HepG2 (cell line): ENCODE data around the gene CCDC57. TPM values are rescaled to one million over a fixed set of nuclear protein-coding genes. Genes with fewer than 3 reads are reported as not detected.
A peak's percentile ranks its signal among the peaks of the same experiment; 100 is the strongest.

ENCODE experiments used
- ATAC-seq: fragments of 200-7000 bp; cut with Tn5 transposase; 3 replicates; pipeline ENCODE4 v1.9.1; 2020; ENCODE audit warnings: mild to moderate bottlenecking, moderate library complexity
- BruUV-seq: library from RNA; stranded (reverse); fragments of 400-500 nt; replicated peaks from 2 replicates; lab custom pipeline; 2021; lab: Mats Ljungman, UMichigan
- CTCF ChIA-PET: fragments of 300-600 bp; formaldehyde crosslinking; extraction: SDS; loops from one replicate; lab custom pipeline; 2021; ENCODE audit warnings: low total read pairs, inconsistent platforms, low intra/inter-chr PET ratio; lab: Yijun Ruan, JAX
- POLR2A ChIA-PET: fragments of 350-600 bp; sonication (Branson Sonifier 250); formaldehyde crosslinking; loops from one replicate; lab custom pipeline; 2020; ENCODE audit warnings: antibody characterized with exemption, inconsistent platforms; lab: Yijun Ruan, JAX
- DNase-seq: peaks from one replicate; pipeline ENCODE4 v3.0.0-alpha.2; 2015; ENCODE audit warnings: low spot score
- FAIRE-seq: peaks from 3 replicates; lab custom pipeline; 2011; peaks lifted over from hg19 to GRCh38; lab: Jason Lieb, UNC
- H2AFZ ChIP-seq: one replicate; pipeline ENCODE4 v1.6.1; 2011; ENCODE audit warnings: low read length, inconsistent platforms
- H3K27ac ChIP-seq: fragments of 300-600 bp; 3 replicates; pipeline ENCODE4 v1.8.0; 2011; ENCODE audit warnings: mixed run types, mild to moderate bottlenecking, mixed read lengths, low read length, inconsistent platforms; ENCODE audit not compliant: insufficient read depth; ENCODE audit errors: extremely low read length
- H3K27me3 ChIP-seq, 2 experiments: fragments of 200-600 bp in 1 of 2; 2 replicates in 1 of 2; 3 replicates in 1 of 2; pipeline versions ENCODE4 v1.6.0 to v1.8.0; 2011; ENCODE audit warnings: low read length in 2 of 2, mild to moderate bottlenecking in 2 of 2, moderate library complexity in 2 of 2, inconsistent platforms in 1 of 2; ENCODE audit not compliant: insufficient read depth in 2 of 2, control insufficient read depth in 1 of 2
- H3K36me3 ChIP-seq, 2 experiments: fragments of 200-600 bp in 1 of 2; replicated peaks in 1 of 2; 2 replicates in 1 of 2; 3 replicates in 1 of 2; pipeline versions ENCODE4 v1.5.1 to v1.8.0; 2011; ENCODE audit warnings: low read length in 2 of 2, inconsistent platforms in 1 of 2; ENCODE audit not compliant: insufficient read depth in 2 of 2, control insufficient read depth in 1 of 2
- H3K4me1 ChIP-seq: 2 replicates; pipeline ENCODE4 v1.5.1; 2012; ENCODE audit warnings: low read length, inconsistent platforms; ENCODE audit not compliant: insufficient read depth
- H3K4me2 ChIP-seq: 2 replicates; pipeline ENCODE4 v1.6.0; 2011; ENCODE audit warnings: low read depth, low read length, inconsistent platforms
- H3K4me3 ChIP-seq, 3 experiments: fragments of 200-600 bp in 1 of 3; sonication (generic), shearing (Covaris generic) in 1 of 3; replicated peaks in 1 of 3; 2 replicates each; pipeline ENCODE4 v1.5.1; 2011 to 2016; ENCODE audit warnings: low read length in 3 of 3, inconsistent platforms in 2 of 3, low read depth in 2 of 3, mild to moderate bottlenecking in 2 of 3, control low read depth in 1 of 3, mixed read lengths in 1 of 3; ENCODE audit not compliant: insufficient read depth in 1 of 3
- H3K79me2 ChIP-seq: one replicate; pipeline ENCODE4 v1.6.1; 2011; ENCODE audit warnings: low read length, inconsistent platforms; ENCODE audit not compliant: insufficient read depth
- H3K9ac ChIP-seq: 2 replicates; pipeline ENCODE4 v1.6.0; 2011; ENCODE audit warnings: mild to moderate bottlenecking, low read depth, low read length, inconsistent platforms; ENCODE audit not compliant: insufficient read depth
- H3K9me3 ChIP-seq: 2 replicates; pipeline ENCODE4 v1.5.1; 2012; ENCODE audit warnings: mild to moderate bottlenecking, low read length
- H4K20me1 ChIP-seq: 2 replicates; pipeline ENCODE4 v1.6.0; 2011; ENCODE audit warnings: inconsistent platforms, mild to moderate bottlenecking, low read length, moderate library complexity; ENCODE audit not compliant: insufficient read depth
- AGO1 ChIP-seq: fragments of 200-400 bp; formaldehyde crosslinking; IDR thresholded peaks from 2 replicates; pipeline ENCODE4 v1.6.1; 2017; ENCODE audit warnings: mild to moderate bottlenecking, low read depth, low read length, moderate library complexity; ENCODE audit not compliant: poor library complexity, severe bottlenecking
- AGO2 ChIP-seq: fragments of 200-400 bp; formaldehyde crosslinking; optimal IDR thresholded peaks from 2 replicates; pipeline ENCODE3; 2017; ENCODE audit warnings: mild to moderate bottlenecking, low read depth, low read length, moderate library complexity
- ATF7-NPFF ChIP-seq: sonication (generic); formaldehyde crosslinking; IDR thresholded peaks from 2 replicates; pipeline ENCODE4 v1.8.1; 2023; ENCODE audit warnings: mild to moderate bottlenecking, low read depth, missing genetic modification reagents, moderate library complexity
- GLI4 ChIP-seq: sonication (generic); formaldehyde crosslinking; IDR thresholded peaks from 2 replicates; pipeline ENCODE4 v1.5.1; 2020; ENCODE audit warnings: missing genetic modification reagents, mild to moderate bottlenecking, moderate library complexity, borderline replicate concordance
- HES4 ChIP-seq: sonication (generic); formaldehyde crosslinking; IDR thresholded peaks from 2 replicates; pipeline ENCODE4 v1.9.0; 2021; ENCODE audit warnings: mild to moderate bottlenecking, missing genetic modification reagents, borderline replicate concordance
- HNRNPL ChIP-seq: fragments of 200-400 bp; formaldehyde crosslinking; IDR thresholded peaks from 2 replicates; pipeline ENCODE4 v1.6.1; 2017; ENCODE audit warnings: mild to moderate bottlenecking, low read depth, low read length
- HNRNPLL ChIP-seq: fragments of 200-400 bp; formaldehyde crosslinking; IDR thresholded peaks from 2 replicates; pipeline ENCODE4 v1.6.1; 2017; ENCODE audit warnings: mild to moderate bottlenecking, low read depth, low read length; ENCODE audit not compliant: poor library complexity, severe bottlenecking
- JUND ChIP-seq: sonication (generic); formaldehyde crosslinking; IDR thresholded peaks from 2 replicates; pipeline ENCODE4 v1.8.0; 2022; ENCODE audit warnings: mild to moderate bottlenecking, missing genetic modification reagents
- KDM3A ChIP-seq: IDR thresholded peaks from 2 replicates; pipeline ENCODE4 v1.6.1; 2018; ENCODE audit warnings: low read depth, missing compliant biosample characterization
- MXD3 ChIP-seq: IDR thresholded peaks from 2 replicates; pipeline ENCODE4 v1.6.1; 2016; ENCODE audit warnings: mild to moderate bottlenecking, missing biosample characterization, missing genetic modification reagents
- PHF5A ChIP-seq: IDR thresholded peaks from one replicate; pipeline ENCODE4 v1.6.1; 2018; ENCODE audit warnings: low read depth, missing genetic modification reagents; ENCODE audit not compliant: unreplicated experiment
- RAD21 ChIP-seq: fragments of 450-650 bp; formaldehyde crosslinking; IDR thresholded peaks from 2 replicates; pipeline ENCODE4 v1.5.0; 2020; ENCODE audit warnings: mild to moderate bottlenecking
- RBM22 ChIP-seq: fragments of 200-400 bp; formaldehyde crosslinking; optimal IDR thresholded peaks from 2 replicates; pipeline ENCODE3; 2017; ENCODE audit warnings: mild to moderate bottlenecking, low read length, moderate library complexity
- SMC3 ChIP-seq: IDR thresholded peaks from 2 replicates; pipeline ENCODE4 v1.6.1; 2011; ENCODE audit warnings: low read length, improper control_type of control experiment
- SNAI1 ChIP-seq: sonication (generic); formaldehyde crosslinking; IDR thresholded peaks from 2 replicates; pipeline ENCODE4 v1.5.0; 2020; ENCODE audit warnings: mild to moderate bottlenecking, missing genetic modification reagents, borderline replicate concordance
- ZMAT3 ChIP-seq: sonication (generic); formaldehyde crosslinking; conservative IDR thresholded peaks from 2 replicates; pipeline ENCODE4 v1.7.0; 2021; ENCODE audit warnings: missing genetic modification reagents
- ZNF335 ChIP-seq: sonication (generic); formaldehyde crosslinking; IDR thresholded peaks from 2 replicates; pipeline ENCODE4 v1.4.0; 2020; ENCODE audit warnings: missing genetic modification reagents
- ZSCAN31 ChIP-seq: sonication (generic); formaldehyde crosslinking; IDR thresholded peaks from 2 replicates; pipeline ENCODE4 v1.5.0; 2020; ENCODE audit warnings: low read depth, mild to moderate bottlenecking, missing genetic modification reagents
- WGBS: methylation state at CpG from one replicate; pipeline ENCODE4 v1.1.6; 2017; ENCODE audit warnings: low lambda C conversion rate; 5-methylcytosine and 5-hydroxymethylcytosine counted together
- in situ Hi-C: cut with HindIII; loops from 2 replicates; pipeline ENCODE4 v1.10.0; 2017; ENCODE audit warnings: low pct_unique_long_range_greater_than_20kb; ENCODE audit not compliant: extremely low pct_ligation_motif_present
- intact Hi-C: fragments of 100-400 bp; cut with micrococcal nuclease; formaldehyde crosslinking; loops from one replicate; pipeline ENCODE4 v1.10.0; 2022; ENCODE audit not compliant: unreplicated experiment
- polyA plus RNA-seq, 8 experiments: library from polyadenylated mRNA; depleted of rRNA in 3 of 8; stranded (reverse) in 7 of 8; unstranded in 1 of 8; fragments of >200 nt; fragmentation: Illumina TruSeq in 4 of 8; extraction: Trizol in 4 of 8; gene quantifications; 2 replicates each; pipeline versions ENCODE4 v1.2.1 to v1.2.3, GENCODE V29; 2011 to 2016; ENCODE audit warnings: low read depth in 4 of 8, missing spikeins in 1 of 8, mixed read lengths in 1 of 8; ENCODE audit not compliant: insufficient read depth in 1 of 8
- total RNA-seq, 5 experiments: library from RNA; depleted of rRNA; stranded (reverse); fragments of >200 nt; fragmentation: Illumina TruSeq; extraction: Trizol; gene quantifications; 2 replicates each; pipeline ENCODE4 v1.2.3, GENCODE V29; 2016; ENCODE audit warnings: low read depth in 1 of 5

Gene CCDC57
- total and polyA plus RNA-seq, 2 of the 13 experiments (the other 11 are each of a cell fraction or from before 2014, with no cell fraction given): 59.3 to 59.9 TPM

- TF ChIP-seq ATF7-NPFF (CRISPR knock-in tag): peak; percentile 37; the same call in 1 of the 2 replicates
- TF ChIP-seq JUND (CRISPR knock-in tag): 0 out of 2 replicates have a peak, but pooled peaks have one; percentile 4
- peak; percentile 64; the same call in 1 of the 2 replicates for TF ChIP-seq HNRNPL
- peak; percentile 30 for TF ChIP-seq RBM22
- TF ChIP-seq GLI4 (CRISPR knock-in tag): no peak
- peak; percentile 87 for TF ChIP-seq AGO2
- TF ChIP-seq HES4: 0 out of 2 replicates have a peak, but pooled peaks have one; percentile 18
These were observed 32.7 kb upstream of the CCDC57 start (continued) for GRCh38 chr17:82245134-82246039.

- H2AFZ ChIP-seq: no peak overlapping the region
- 94% methylated on average over 39 of the region's 39 CpGs for WGBS
- POLR2A ChIA-PET: interaction anchor here (0.8 to 7.2 kb wide), 7 partner anchors 8 to 56 kb away, joined by 3 to 89 read pairs (median 5); partner anchors contain the start of gene CCDC57
- in situ Hi-C loops (loop anchor here (5.0 kb wide), 1 partner anchor 78 kb away; no protein-coding TSS in a partner anchor), intact Hi-C loops (loop anchor here (1.0 kb wide), 1 partner anchor 77 kb away; no protein-coding TSS in a partner anchor)
- H3K79me2 ChIP-seq: no peaks in the 10 kb centered on the region
- ATAC-seq (no peak), FAIRE-seq (peak; percentile 84), DNase-seq (no peak)
- CTCF ChIA-PET: interaction anchor here (1.9 kb wide), 1 partner anchor 77 kb away, joined by 13 read pairs; no protein-coding TSS in a partner anchor
- H3K4me1 ChIP-seq: peaks cover 48% of the 10 kb centered on the region
- H3K4me3 ChIP-seq: no peak overlapping the region
- H3K9me3 ChIP-seq: no peaks in the 10 kb centered on the region
- peaks cover 45 to 63% of the 10 kb centered on the region in 2 experiments for H3K36me3 ChIP-seq
- H4K20me1 ChIP-seq: peaks cover 71% of the 10 kb centered on the region
- BruUV-seq: no TSS peak
- H3K27me3 ChIP-seq: no peaks in the 10 kb centered on the region
- H3K4me2 ChIP-seq: no peak overlapping the region
- no peak overlapping the region for H3K27ac ChIP-seq
- H3K9ac ChIP-seq: no peak overlapping the region
- 0 out of 2 replicates have a peak, but pooled peaks have one; percentile 38 for TF ChIP-seq KDM3A (CRISPR knock-in tag)
- peak; percentile 43 for TF ChIP-seq PHF5A (CRISPR knock-in tag)
- peak; percentile 92 for TF ChIP-seq AGO1
- no peak for TF ChIP-seq SNAI1
- peak; percentile 71 for TF ChIP-seq RAD21 (CRISPR knock-in tag)
- peak; percentile 43; the same call in 1 of the 2 replicates for TF ChIP-seq SMC3
- TF ChIP-seq ZSCAN31 (CRISPR knock-in tag): peak; percentile 31; the same call in 1 of the 2 replicates
- TF ChIP-seq HNRNPLL: peak; percentile 6
- no peak for TF ChIP-seq ZMAT3 (CRISPR knock-in tag)
- TF ChIP-seq MXD3 (CRISPR knock-in tag): 0 out of 2 replicates have a peak, but pooled peaks have one; percentile 2
- 0 out of 2 replicates have a peak, but pooled peaks have one; percentile 10 for TF ChIP-seq HNRNPL
- 0 out of 2 replicates have a peak, but pooled peaks have one; percentile 14 for TF ChIP-seq ZNF335 (CRISPR knock-in tag)
These were observed 31.9 kb upstream of the CCDC57 start for GRCh38 chr17:82244413-82245133.
